GM12878 (cell line): ENCODE measurements around the gene BBS10. TPM values are rescaled to one million over a fixed set of nuclear protein-coding genes. Genes with fewer than 3 reads are reported as not detected.

Experiments used
- ATAC-seq: fragments of 200-7000 bp; cut with Tn5 transposase; 3 replicates; pipeline ENCODE4 v1.9.1; 2020; ENCODE audit warnings: mild to moderate bottlenecking, moderate library complexity
- BruUV-seq: library from RNA; stranded (reverse); fragments of 400-500 nt; replicated peaks from 2 replicates; lab custom pipeline; 2021; lab: Mats Ljungman, UMichigan
- CTCF ChIA-PET: fragments of 300-600 bp; sonication (Branson Sonifier 250); formaldehyde crosslinking; extraction: SDS; loops from one replicate; lab custom pipeline; 2021; ENCODE audit warnings: inconsistent platforms; lab: Yijun Ruan, JAX
- POLR2A ChIA-PET: fragments of 350-600 bp; formaldehyde crosslinking; extraction: SDS; loops from one replicate; lab custom pipeline; 2021; ENCODE audit warnings: inconsistent platforms; lab: Charles Lee
- RAD21 ChIA-PET: fragments of 300-600 bp; sonication (Branson Sonifier 250); formaldehyde crosslinking; loops from one replicate; lab custom pipeline; 2023; ENCODE audit warnings: antibody characterized with exemption; ENCODE audit not compliant: unreplicated experiment; lab: Charles Lee
- SMC1A ChIA-PET: fragments of 300-600 bp; sonication (Branson Sonifier 250); formaldehyde crosslinking; loops from one replicate; lab custom pipeline; 2023; ENCODE audit not compliant: unreplicated experiment, uncharacterized antibody; lab: Charles Lee
- DNase-seq: peaks from one replicate; pipeline ENCODE4 v3.0.0-alpha.2; 2011; ENCODE audit warnings: low read depth, low spot score
- FAIRE-seq: peaks from 3 replicates; lab custom pipeline; 2011; peaks lifted over from hg19 to GRCh38; lab: Jason Lieb, UNC
- H2AFZ ChIP-seq: 2 replicates; pipeline ENCODE4 v1.6.0; 2011; ENCODE audit warnings: low read depth, low read length, control low read depth; ENCODE audit not compliant: control insufficient read depth
- H3K27ac ChIP-seq: 2 replicates; pipeline ENCODE4 v1.5.1; 2011; ENCODE audit warnings: control low read depth; ENCODE audit not compliant: control insufficient read depth, insufficient read depth
- H3K27me3 ChIP-seq, 2 experiments: replicated peaks in 1 of 2; 2 replicates each; pipeline versions ENCODE4 v1.6.0 to v1.6.1; 2011; ENCODE audit warnings: low read length in 1 of 2; ENCODE audit not compliant: control insufficient read depth in 2 of 2, insufficient read depth in 2 of 2
- H3K36me3 ChIP-seq, 2 experiments: 2 replicates each; pipeline ENCODE4 v1.5.1; 2011; ENCODE audit warnings: low read length in 1 of 2; ENCODE audit not compliant: control insufficient read depth in 2 of 2, insufficient read depth in 2 of 2
- H3K4me1 ChIP-seq: 2 replicates; pipeline ENCODE4 v1.6.1; 2011; ENCODE audit warnings: mild to moderate bottlenecking, low read length, moderate library complexity, mixed read lengths; ENCODE audit not compliant: control insufficient read depth, insufficient read depth
- H3K4me2 ChIP-seq: 2 replicates; pipeline ENCODE4 v1.6.0; 2011; ENCODE audit warnings: control low read depth; ENCODE audit not compliant: control insufficient read depth, insufficient read depth
- H3K4me3 ChIP-seq: fragments of 200-600 bp; sonication (generic); 2 replicates; pipeline ENCODE4 v1.5.1; 2016
- H3K79me2 ChIP-seq: 2 replicates; pipeline ENCODE4 v1.6.0; 2011; ENCODE audit warnings: low read length; ENCODE audit not compliant: control insufficient read depth, insufficient read depth
- H3K9ac ChIP-seq: 2 replicates; pipeline ENCODE4 v1.8.0; 2011; ENCODE audit warnings: low read length, control low read depth, mixed read lengths; ENCODE audit not compliant: control insufficient read depth, insufficient read depth
- H3K9me3 ChIP-seq: replicated peaks from 3 replicates; pipeline ENCODE4 v1.5.1; 2011; ENCODE audit warnings: mild to moderate bottlenecking, low read length; ENCODE audit not compliant: control insufficient read depth, insufficient read depth
- H4K20me1 ChIP-seq: 2 replicates; pipeline ENCODE4 v1.6.0; 2011; ENCODE audit not compliant: control insufficient read depth, insufficient read depth
- BACH1 ChIP-seq: fragments of 450-650 bp; IDR thresholded peaks from 2 replicates; pipeline ENCODE4 v1.6.1; 2017; ENCODE audit warnings: mild to moderate bottlenecking, borderline replicate concordance
- EP300 ChIP-seq, 2 experiments: fragments of 150-350 bp in 1 of 2; IDR thresholded peaks; 2 replicates each; pipeline ENCODE4 v1.6.1; 2011 to 2012; ENCODE audit warnings: low read depth in 2 of 2, low read length in 2 of 2, borderline replicate concordance in 1 of 2, improper control_type of control experiment in 1 of 2, inconsistent platforms in 1 of 2; ENCODE audit not compliant: control insufficient read depth in 1 of 2
- HDAC6 ChIP-seq: fragments of 200-600 bp; sonication (generic); IDR thresholded peaks from one replicate; pipeline ENCODE4 v1.8.0; 2017; ENCODE audit warnings: antibody characterized with exemption; ENCODE audit not compliant: unreplicated experiment
- RAD51 ChIP-seq: fragments of 450-650 bp; IDR thresholded peaks from 2 replicates; pipeline ENCODE4 v1.6.1; 2016; ENCODE audit warnings: moderate library complexity, mild to moderate bottlenecking, inconsistent platforms
- WGBS: methylation state at CpG from one replicate; pipeline ENCODE4 v1.1.6; 2016; ENCODE audit warnings: low lambda C conversion rate; ENCODE audit not compliant: insufficient replicate concordance, insufficient coverage; ENCODE audit errors: missing lambda C conversion rate; 5-methylcytosine and 5-hydroxymethylcytosine counted together
- in situ Hi-C: fragments of 300-500 bp; cut with MboI; formaldehyde crosslinking; loops from 9 replicates; pipeline ENCODE4 v1.14.3; 2018; ENCODE audit warnings: mixed read lengths
- intact Hi-C: fragments of 100-400 bp; cut with micrococcal nuclease; formaldehyde crosslinking; loops from one replicate; pipeline ENCODE4 v1.14.2; 2022; ENCODE audit not compliant: unreplicated experiment
- polyA plus RNA-seq, 11 experiments: library from polyadenylated mRNA; depleted of rRNA in 4 of 11; unstranded in 6 of 11; stranded (reverse) in 5 of 11; fragments of >200 nt; fragmentation: Nextera tagmentation in 4 of 11; fragmentation: Illumina TruSeq in 1 of 11; extraction: Ambion mirVana in 4 of 11; extraction: Trizol in 1 of 11; gene quantifications; 1 replicate in 1 of 11; 2 replicates in 10 of 11; pipeline versions ENCODE4 v1.2.1 to v1.2.3, GENCODE V29; 2011 to 2016; ENCODE audit warnings: inconsistent platforms in 2 of 11, missing spikeins in 2 of 11, low read depth in 1 of 11
- total RNA-seq, 4 experiments: library from RNA; depleted of rRNA in 3 of 4; stranded (reverse); fragments of >200 nt in 3 of 4; fragmentation: Illumina TruSeq in 1 of 4; extraction: Trizol in 1 of 4; gene quantifications; 2 replicates each; pipeline versions ENCODE4 v1.2.1 to v1.2.3, GENCODE V29; 2013 to 2021

The BBS10 gene
- total and polyA plus RNA-seq, 10 of the 15 experiments (the other 5 are each of a cell fraction or from before 2014, with no cell fraction given), result 1.2 to 9.8 (median 5.9) TPM

DNA sequence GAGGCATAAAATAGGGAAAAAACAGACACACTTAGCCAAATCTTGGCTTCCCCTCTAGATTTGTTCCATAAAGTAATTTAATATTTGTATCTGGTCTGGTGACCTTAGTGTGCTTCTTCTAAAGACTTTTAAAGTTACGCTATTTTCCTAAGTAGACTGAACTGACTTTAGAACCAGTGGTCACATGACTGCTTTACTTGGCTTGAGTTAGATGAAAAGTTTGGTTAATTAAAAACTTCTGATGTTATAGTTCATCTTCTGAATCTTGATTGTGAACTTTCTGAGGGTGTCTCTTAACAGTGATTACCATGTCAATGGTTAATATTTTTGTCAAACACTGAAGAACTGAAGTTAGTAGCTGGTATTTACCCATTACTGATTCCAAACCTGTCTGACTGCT, 2.6 kb downstream of the BBS10 start:
- Histone ChIP-seq H3K36me3 (no peaks in the 10 kb centered on the region), H3K4me2 (no peak overlapping the region), H3K79me2 (peaks cover 11% of the 10 kb centered on the region), H3K4me3 (no peak overlapping the region), H2AFZ (no peak overlapping the region), H3K27ac (no peak overlapping the region), H3K4me1 (peaks cover 7% of the 10 kb centered on the region; the same call in 1 of the 2 replicates), H3K27me3 (no peaks in the 10 kb centered on the region), H3K9me3 (no peaks in the 10 kb centered on the region), H3K9ac (no peak overlapping the region), H4K20me1 (no peaks in the 10 kb centered on the region)
- WGBS, result 100% methylated on average over 1 of the region's 1 CpG
- CTCF ChIA-PET, result interaction anchor here (0.7 to 2.7 kb wide), 14 partner anchors 11 to 866 kb away, joined by 3 to 18 read pairs (median 3); no protein-coding TSS in a partner anchor
- ATAC-seq (no peak), FAIRE-seq (no peak), DNase-seq (no peak)
- SMC1A ChIA-PET, result interaction anchor here (0.8 to 1.8 kb wide), 14 partner anchors 11 to 558 kb away, joined by 3 to 11 read pairs (median 4); no protein-coding TSS in a partner anchor
- intact Hi-C loops (loop anchor here (5.0 to 10.0 kb wide), 4 partner anchors 173 to 833 kb away; partner anchors contain the start of genes KRR1, OSBPL8 and PHLDA1), in situ Hi-C loops (loop anchor here (5.0 kb wide), 1 partner anchor 268 kb away; no protein-coding TSS in a partner anchor)
- no peak for TF ChIP-seq EP300 (IDR thresholded peaks at IDR 0.05; ENCODE audit: borderline replicate concordance in 1 of 2, control insufficient read depth in 1 of 2, low read depth in 2 of 2, low read length in 2 of 2)
- no peak for TF ChIP-seq BACH1
- TF ChIP-seq RAD51, result 0 out of 2 replicates have a peak, but pooled peaks have one; percentile 12
- BruUV-seq, result no TSS peak
- POLR2A ChIA-PET, result interaction anchor here (0.6 to 0.7 kb wide), 2 partner anchors 111 to 412 kb away, joined by 3 to 4 read pairs; no protein-coding TSS in a partner anchor
- RAD21 ChIA-PET, result interaction anchor here (0.7 to 3.1 kb wide), 13 partner anchors 111 to 1014 kb away, joined by 3 to 11 read pairs (median 3); partner anchors contain the start of genes KRR1 and PHLDA1

- Histone ChIP-seq H3K27me3 (no peaks in the 10 kb centered on the region), H2AFZ (no peak overlapping the region), H3K36me3 (no peaks in the 10 kb centered on the region), H3K27ac (no peak overlapping the region), H3K9ac (no peak overlapping the region), H3K4me3 (no peak overlapping the region), H4K20me1 (no peaks in the 10 kb centered on the region), H3K9me3 (no peaks in the 10 kb centered on the region), H3K4me2 (no peak overlapping the region), H3K79me2 (no peaks in the 10 kb centered on the region)
- RAD21 ChIA-PET, result interaction anchor here (0.5 kb wide), 3 partner anchors 12 to 422 kb away, joined by 3 read pairs; no protein-coding TSS in a partner anchor
- BruUV-seq, result no TSS peak
- intact Hi-C loops, result loop anchor here (10.0 kb wide), 1 partner anchor 213 kb away; the partner anchor contains the start of gene OSBPL8
- DNase-seq (no peak), ATAC-seq (no peak)
- WGBS, result 53% methylated on average over 5 of the region's 5 CpGs
- SMC1A ChIA-PET, result interaction anchor here (0.6 to 1.2 kb wide), 2 partner anchors 814 to 844 kb away, joined by 3 read pairs; no protein-coding TSS in a partner anchor
- in situ Hi-C loops, result no loop called here
- TF ChIP-seq HDAC6, result no peak
- TF ChIP-seq, all 136 proteins: peak for 0
- no peak for FAIRE-seq
- H3K4me1 ChIP-seq, result peaks cover under 1% of the 10 kb centered on the region; the same call in 1 of the 2 replicates
- CTCF ChIA-PET, result interaction anchor here (0.6 kb wide), 2 partner anchors 231 to 266 kb away, joined by 3 to 4 read pairs; no protein-coding TSS in a partner anchor
- POLR2A ChIA-PET, result no interaction called here
Observed at GRCh38 chr12:76341436-76342030, 6.7 kb downstream of the BBS10 start.
